K562 (cell line): ENCODE measurements around the gene DCTN1. TPM values are rescaled to one million over a fixed set of nuclear protein-coding genes. Genes with fewer than 3 reads are reported as not detected.

ENCODE experiments used
- CREB1 ChIP-seq, 2 experiments: sonication (generic) in 1 of 2; formaldehyde crosslinking in 1 of 2; IDR thresholded peaks; 2 replicates each; pipeline versions ENCODE4 v1.6.1 to v1.8.0; 2012 to 2022; ENCODE audit warnings: inconsistent platforms in 1 of 2, mild to moderate bottlenecking in 1 of 2, missing genetic modification reagents in 1 of 2, moderate library complexity in 1 of 2
- NR2F6 ChIP-seq: fragments of 450-650 bp; formaldehyde crosslinking; IDR thresholded peaks from 2 replicates; pipeline ENCODE4 v1.4.0; 2020; ENCODE audit warnings: mild to moderate bottlenecking
- PREB ChIP-seq: sonication (generic); formaldehyde crosslinking; IDR thresholded peaks from 2 replicates; pipeline ENCODE4 v1.8.1; 2023; ENCODE audit warnings: mild to moderate bottlenecking, missing genetic modification reagents
- RBM17 ChIP-seq: fragments of 200-400 bp; formaldehyde crosslinking; IDR thresholded peaks from 2 replicates; pipeline ENCODE4 v1.6.1; 2017; ENCODE audit warnings: low read depth, mild to moderate bottlenecking, low read length, borderline replicate concordance
- RFX1 ChIP-seq: fragments of 450-650 bp; IDR thresholded peaks from 2 replicates; pipeline ENCODE4 v1.6.1; 2016; ENCODE audit warnings: mild to moderate bottlenecking, moderate library complexity
- SAFB2 ChIP-seq: fragments of 200-400 bp; formaldehyde crosslinking; IDR thresholded peaks from 2 replicates; pipeline ENCODE4 v1.6.1; 2018; ENCODE audit warnings: borderline replicate concordance, low read length, low read depth, moderate library complexity; ENCODE audit not compliant: severe bottlenecking
- SLC30A9 ChIP-seq: fragments of 250-450 bp; sonication (Bioruptor Pico); IDR thresholded peaks from 2 replicates; pipeline ENCODE4 v1.8.0; 2022; ENCODE audit warnings: mild to moderate bottlenecking, moderate library complexity
- TBL1XR1 ChIP-seq, 2 experiments: IDR thresholded peaks; 2 replicates each; pipeline ENCODE4 v1.6.1; 2012; ENCODE audit warnings: improper control_type of control experiment in 2 of 2, low read length in 2 of 2, mild to moderate bottlenecking in 1 of 2
- VEZF1 ChIP-seq: fragments of 200-800 bp; sonication (Bioruptor generic); IDR thresholded peaks from 2 replicates; pipeline ENCODE4 v1.6.1; 2017; ENCODE audit warnings: missing genetic modification characterization, missing compliant biosample characterization
- ZNF274 ChIP-seq: IDR thresholded peaks from 2 replicates; pipeline ENCODE4 v1.6.1; 2011; ENCODE audit warnings: low read depth, mild to moderate bottlenecking, low read length, moderate library complexity, borderline replicate concordance
- ZNF431 ChIP-seq: sonication (generic); formaldehyde crosslinking; IDR thresholded peaks from 2 replicates; pipeline ENCODE4 v1.8.0; 2022; ENCODE audit warnings: mild to moderate bottlenecking, missing genetic modification reagents
- ZNF592 ChIP-seq: fragments of 450-650 bp; IDR thresholded peaks from 2 replicates; pipeline ENCODE4 v1.6.1; 2017; ENCODE audit warnings: antibody characterized with exemption, mild to moderate bottlenecking
- polyA plus RNA-seq, 8 experiments: library from polyadenylated mRNA; depleted of rRNA in 4 of 8; stranded (reverse) in 5 of 8; unstranded in 3 of 8; fragments of >200 nt; fragmentation: Nextera tagmentation in 2 of 8; fragmentation: Illumina TruSeq in 1 of 8; extraction: Ambion mirVana in 2 of 8; extraction: Trizol in 1 of 8; gene quantifications; 2 replicates each; pipeline versions ENCODE4 v1.2.1 to v1.2.3, GENCODE V29; 2011 to 2014; ENCODE audit warnings: inconsistent platforms in 1 of 8, missing spikeins in 1 of 8
- total RNA-seq, 7 experiments: library from RNA; depleted of rRNA in 6 of 7; stranded (reverse); fragments of >200 nt in 6 of 7; fragmentation: Illumina TruSeq in 2 of 7; extraction: Trizol in 2 of 7; gene quantifications; 2 replicates each; pipeline versions ENCODE4 v1.2.1 to v1.2.3, GENCODE V29; 2011 to 2021; ENCODE audit warnings: low replicate concordance in 1 of 7
- TF ChIP-seq, protein P1 (sequence below): fragments of 450-650 bp; formaldehyde crosslinking; IDR thresholded peaks from 2 replicates; pipeline ENCODE4 v1.4.0; 2020; ENCODE audit warnings: mild to moderate bottlenecking, moderate library complexity
- TF ChIP-seq, protein P2 (sequence below): fragments of 450-650 bp; IDR thresholded peaks from 2 replicates; pipeline ENCODE4 v1.6.1; 2016; ENCODE audit warnings: antibody characterized with exemption
- TF ChIP-seq, protein P3 (sequence below): sonication (generic); formaldehyde crosslinking; IDR thresholded peaks from 2 replicates; pipeline ENCODE4 v1.8.0; 2022; ENCODE audit warnings: missing genetic modification reagents, mild to moderate bottlenecking, moderate library complexity, borderline replicate concordance

The DCTN1 gene
- total and polyA plus RNA-seq, 9 of the 15 experiments (the other 6 are each of a cell fraction or from before 2014, with no cell fraction given): 23.9 to 71.7 (median 45.0) TPM

DNA sequence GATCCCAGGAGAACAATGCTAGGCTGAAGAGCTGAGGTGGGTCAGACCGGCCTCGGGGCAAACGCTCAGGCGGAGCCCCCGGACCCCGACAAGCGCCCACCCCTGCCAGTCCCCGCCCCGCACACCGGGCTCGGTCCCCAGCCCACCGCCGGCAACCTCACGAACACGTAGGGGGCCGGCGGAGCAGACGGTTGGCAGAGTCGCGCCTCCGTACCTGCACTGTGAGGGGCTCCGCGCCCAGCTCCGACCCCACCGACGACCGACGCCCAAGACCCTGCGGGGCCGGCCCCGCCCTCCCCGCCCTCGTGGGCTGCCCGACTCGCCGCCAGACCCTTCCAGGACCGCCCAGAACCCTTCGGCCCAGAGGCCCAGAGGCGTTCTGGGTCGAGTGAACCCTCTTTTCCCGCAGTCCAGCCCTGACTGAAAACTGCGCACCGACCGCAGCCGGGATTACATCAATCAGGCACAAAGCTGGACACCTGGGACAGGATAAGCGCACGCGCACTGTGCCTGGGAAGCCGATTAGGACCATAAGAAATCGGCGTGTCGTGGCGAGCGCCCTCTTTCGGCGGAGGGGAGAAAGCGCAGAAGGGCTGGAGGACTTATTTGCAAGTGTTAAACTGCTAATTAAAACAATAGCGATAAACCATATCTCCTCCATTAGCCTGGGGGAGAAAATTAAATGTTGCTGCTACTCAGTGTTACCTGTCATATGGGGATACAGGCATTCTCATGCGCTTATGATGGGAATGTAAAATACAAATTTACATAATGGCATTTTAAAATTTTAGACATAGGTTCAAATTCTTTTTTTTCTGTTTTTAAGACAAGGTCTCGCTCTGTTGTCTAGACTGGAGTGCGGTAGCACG, 11.7 kb upstream of the DCTN1 start (continued):
- TF ChIP-seq ZNF592: 0 out of 2 replicates have a peak, but pooled peaks have one; percentile 17
- TF ChIP-seq, protein P1, sequence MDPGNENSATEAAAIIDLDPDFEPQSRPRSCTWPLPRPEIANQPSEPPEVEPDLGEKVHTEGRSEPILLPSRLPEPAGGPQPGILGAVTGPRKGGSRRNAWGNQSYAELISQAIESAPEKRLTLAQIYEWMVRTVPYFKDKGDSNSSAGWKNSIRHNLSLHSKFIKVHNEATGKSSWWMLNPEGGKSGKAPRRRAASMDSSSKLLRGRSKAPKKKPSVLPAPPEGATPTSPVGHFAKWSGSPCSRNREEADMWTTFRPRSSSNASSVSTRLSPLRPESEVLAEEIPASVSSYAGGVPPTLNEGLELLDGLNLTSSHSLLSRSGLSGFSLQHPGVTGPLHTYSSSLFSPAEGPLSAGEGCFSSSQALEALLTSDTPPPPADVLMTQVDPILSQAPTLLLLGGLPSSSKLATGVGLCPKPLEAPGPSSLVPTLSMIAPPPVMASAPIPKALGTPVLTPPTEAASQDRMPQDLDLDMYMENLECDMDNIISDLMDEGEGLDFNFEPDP (CRISPR knock-in tag): no peak
- no peak for TF ChIP-seq NR2F6 (CRISPR knock-in tag)
- TF ChIP-seq SLC30A9: no peak
- TF ChIP-seq SAFB2: no peak
- TF ChIP-seq ZNF431 (CRISPR knock-in tag): no peak
- TF ChIP-seq, protein P2, sequence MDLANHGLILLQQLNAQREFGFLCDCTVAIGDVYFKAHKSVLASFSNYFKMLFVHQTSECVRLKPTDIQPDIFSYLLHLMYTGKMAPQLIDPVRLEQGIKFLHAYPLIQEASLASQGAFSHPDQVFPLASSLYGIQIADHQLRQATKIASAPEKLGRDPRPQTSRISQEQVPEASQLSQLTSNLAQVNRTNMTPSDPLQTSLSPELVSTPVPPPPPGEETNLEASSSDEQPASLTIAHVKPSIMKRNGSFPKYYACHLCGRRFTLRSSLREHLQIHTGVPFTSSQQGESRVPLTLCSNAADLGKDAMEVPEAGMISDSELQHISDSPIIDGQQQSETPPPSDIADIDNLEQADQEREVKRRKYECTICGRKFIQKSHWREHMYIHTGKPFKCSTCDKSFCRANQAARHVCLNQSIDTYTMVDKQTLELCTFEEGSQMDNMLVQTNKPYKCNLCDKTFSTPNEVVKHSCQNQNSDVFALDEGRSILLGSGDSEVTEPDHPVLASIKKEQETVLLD: peak; percentile 85
- TF ChIP-seq PREB (CRISPR knock-in tag): no peak
- no peak for TF ChIP-seq RFX1
- TF ChIP-seq ZNF274: no peak
- TF ChIP-seq TBL1XR1 (IDR thresholded peaks at IDR 0.05; ENCODE audit: low read length in 2 of 2): 0 out of 4 replicates have a peak, but pooled peaks of 1 of the 2 experiments have one; percentile 34
- TF ChIP-seq, protein P3, sequence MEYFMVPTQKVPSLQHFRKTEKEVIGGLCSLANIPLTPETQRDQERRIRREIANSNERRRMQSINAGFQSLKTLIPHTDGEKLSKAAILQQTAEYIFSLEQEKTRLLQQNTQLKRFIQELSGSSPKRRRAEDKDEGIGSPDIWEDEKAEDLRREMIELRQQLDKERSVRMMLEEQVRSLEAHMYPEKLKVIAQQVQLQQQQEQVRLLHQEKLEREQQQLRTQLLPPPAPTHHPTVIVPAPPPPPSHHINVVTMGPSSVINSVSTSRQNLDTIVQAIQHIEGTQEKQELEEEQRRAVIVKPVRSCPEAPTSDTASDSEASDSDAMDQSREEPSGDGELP (CRISPR knock-in tag): peak; percentile 61; the same call in 1 of the 2 replicates
- TF ChIP-seq RBM17: no peak
- peak; percentile 45 for TF ChIP-seq CREB1 (IDR thresholded peaks at IDR 0.05)
- TF ChIP-seq CREB1 (CRISPR knock-in tag; IDR thresholded peaks at IDR 0.05): no peak
- TF ChIP-seq VEZF1: peak; percentile 96
